ENCODE measurements around the gene TTLL11.

- TF ChIP-seq CTCF (IDR thresholded peaks at IDR 0.05; ENCODE audit: insufficient read depth, low read depth, low read length) (no peak), EZH2 (IDR thresholded peaks at IDR 0.05; ENCODE audit: insufficient read depth, low read length) (no peak)
These were observed 316.1 kb downstream of the TTLL11 start for GRCh38 chr9:121776739-121777637.
